AG09319 (cell line): ENCODE measurements around the gene ZNF536.

Experiments
- DNase-seq: peaks from one replicate; pipeline ENCODE4 v3.0.0-alpha.2; 2010; ENCODE audit warnings: low read depth; ENCODE audit errors: extremely low read depth
- CTCF ChIP-seq: IDR thresholded peaks from 2 replicates; pipeline ENCODE4 v1.5.1; 2011; ENCODE audit warnings: low read depth, mild to moderate bottlenecking, inconsistent platforms, low read length, moderate library complexity

ZNF536 gene

GRCh38 chr19:30598688-30599087 is 226.5 kb downstream of the ZNF536 start:
- no peak for DNase-seq
- TF ChIP-seq CTCF: no peak

- DNase-seq: no peak
- no peak for TF ChIP-seq CTCF
Observed at GRCh38 chr19:30602661-30603350, 230.6 kb downstream of the ZNF536 start.

- DNase-seq: no peak
- TF ChIP-seq CTCF: no peak
Observed at GRCh38 chr19:30604657-30605056, 232.5 kb downstream of the ZNF536 start.

- no peak for DNase-seq
- no peak for TF ChIP-seq CTCF
Observed at GRCh38 chr19:30605333-30605732, 233.1 kb downstream of the ZNF536 start.

- no peak for DNase-seq
Observed at GRCh38 chr19:30606114-30607050, 234.2 kb downstream of the ZNF536 start.

More at GRCh38 chr19:30606114-30607050, 234.2 kb downstream of the ZNF536 start:
- no peak for TF ChIP-seq CTCF
